SU-DHL-6 (cell line): Measurements from ENCODE around the gene CCDC27.

Source experiments
- H2AFZ ChIP-seq: fragments of 200-600 bp; sonication (generic); 2 replicates; pipeline ENCODE4 v1.6.1; 2014; ENCODE audit warnings: low read depth, mild to moderate bottlenecking, moderate library complexity, mixed read lengths, antibody characterized with exemption, low read length; ENCODE audit not compliant: severe bottlenecking
- H3F3A ChIP-seq: fragments of 200-600 bp; shearing (Covaris generic); 2 replicates; pipeline ENCODE4 v1.6.0; 2016; ENCODE audit warnings: antibody characterized with exemption, mild to moderate bottlenecking; ENCODE audit not compliant: insufficient read depth
- H3K27ac ChIP-seq: fragments of 200-600 bp; sonication (generic); 2 replicates; pipeline ENCODE4 v1.5.1; 2016; ENCODE audit warnings: low read depth, mild to moderate bottlenecking, low read length, moderate library complexity, mixed read lengths
- H3K27me3 ChIP-seq: fragments of 200-600 bp; sonication (generic), shearing (Covaris generic); 2 replicates; pipeline ENCODE4 v1.6.0; 2014; ENCODE audit warnings: mild to moderate bottlenecking, low read length
- H3K36me3 ChIP-seq: fragments of 200-600 bp; sonication (generic); 2 replicates; pipeline ENCODE4 v1.6.1; 2014; ENCODE audit warnings: mild to moderate bottlenecking, low read length, mixed read lengths
- H3K4me2 ChIP-seq: fragments of 300-600, 200-600 bp; shearing (Covaris generic), sonication (generic); 2 replicates; pipeline ENCODE4 v1.6.0; 2014; ENCODE audit warnings: low read length, low read depth, mild to moderate bottlenecking; ENCODE audit not compliant: poor library complexity, severe bottlenecking
- H3K4me3 ChIP-seq: fragments of 200-600 bp; sonication (generic); 2 replicates; pipeline ENCODE4 v1.5.1; 2014; ENCODE audit warnings: antibody characterized with exemption, low read length, mild to moderate bottlenecking, mixed read lengths; ENCODE audit not compliant: insufficient read depth, poor library complexity, severe bottlenecking
- H3K79me2 ChIP-seq: fragments of 200-600 bp; sonication (generic); 2 replicates; pipeline ENCODE4 v1.6.1; 2014; ENCODE audit warnings: mild to moderate bottlenecking, low read length, moderate library complexity; ENCODE audit not compliant: insufficient read depth
- H3K9ac ChIP-seq: fragments of 200-600 bp; sonication (generic); 2 replicates; pipeline ENCODE4 v1.7.0; 2014; ENCODE audit warnings: mild to moderate bottlenecking, low read length
- H3K9me2 ChIP-seq: fragments of 200-600 bp; sonication (generic); replicated peaks from 2 replicates; pipeline ENCODE4 v1.6.1; 2014; ENCODE audit warnings: low read length; ENCODE audit not compliant: insufficient read depth
- H3K9me3 ChIP-seq: fragments of 200-600 bp; sonication (generic); 2 replicates; pipeline ENCODE4 v1.6.1; 2014; ENCODE audit warnings: low read length, mixed read lengths; ENCODE audit not compliant: insufficient read depth
- H4K20me1 ChIP-seq: fragments of 200-600 bp; sonication (generic); 2 replicates; pipeline ENCODE4 v1.6.1; 2014; ENCODE audit warnings: low read depth, mild to moderate bottlenecking, antibody characterized with exemption, low read length, moderate library complexity, mixed read lengths
- CTCF ChIP-seq: fragments of 200-600 bp; sonication (generic); IDR thresholded peaks from one replicate; pipeline ENCODE4 v1.5.1; 2017; ENCODE audit warnings: antibody characterized with exemption, mild to moderate bottlenecking, low read length, moderate library complexity; ENCODE audit not compliant: insufficient read depth, poor library complexity, severe bottlenecking
- EZH2phosphoT487 ChIP-seq: fragments of 200-600 bp; sonication (generic), shearing (Covaris generic); conservative IDR thresholded peaks from 2 replicates; pipeline ENCODE4 v1.6.1; 2018; ENCODE audit warnings: mild to moderate bottlenecking, antibody characterized with exemption, low read length, moderate library complexity, mixed read lengths

Gene CCDC27

DNA sequence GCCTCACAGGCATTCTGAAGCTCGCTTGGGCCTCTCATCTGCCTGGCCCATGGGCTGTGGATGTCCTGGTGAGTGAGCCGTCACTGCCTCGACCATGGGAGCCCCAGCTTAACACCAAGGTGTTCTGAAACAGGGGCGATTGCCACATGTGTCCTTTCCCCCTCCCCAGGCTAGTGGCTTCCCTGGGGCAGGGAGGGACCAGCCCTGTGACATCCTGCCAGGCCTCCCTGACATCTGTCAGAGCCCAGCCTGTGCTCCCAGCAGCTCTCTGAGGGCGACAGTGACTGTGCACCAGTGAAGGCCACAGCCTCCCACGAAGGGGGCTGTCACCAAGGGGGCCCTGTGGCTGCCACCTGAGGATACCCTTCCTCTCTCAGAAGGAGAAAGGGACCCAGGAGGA lies 35.9 kb upstream of the CCDC27 start:
- TF ChIP-seq EZH2phosphoT487 (no peak), CTCF (no peak)
- Histone ChIP-seq H3K9ac (no peak overlapping the region), H4K20me1 (no peaks in the 10 kb centered on the region), H3F3A (no peaks in the 10 kb centered on the region), H3K9me3 (no peaks in the 10 kb centered on the region), H3K4me2 (no peak overlapping the region), H3K9me2 (no peaks in the 10 kb centered on the region), H3K4me3 (no peak overlapping the region), H3K27ac (no peak overlapping the region), H3K27me3 (no peaks in the 10 kb centered on the region), H3K79me2 (no peaks in the 10 kb centered on the region), H3K36me3 (no peaks in the 10 kb centered on the region), H2AFZ (no peak overlapping the region)

DNA sequence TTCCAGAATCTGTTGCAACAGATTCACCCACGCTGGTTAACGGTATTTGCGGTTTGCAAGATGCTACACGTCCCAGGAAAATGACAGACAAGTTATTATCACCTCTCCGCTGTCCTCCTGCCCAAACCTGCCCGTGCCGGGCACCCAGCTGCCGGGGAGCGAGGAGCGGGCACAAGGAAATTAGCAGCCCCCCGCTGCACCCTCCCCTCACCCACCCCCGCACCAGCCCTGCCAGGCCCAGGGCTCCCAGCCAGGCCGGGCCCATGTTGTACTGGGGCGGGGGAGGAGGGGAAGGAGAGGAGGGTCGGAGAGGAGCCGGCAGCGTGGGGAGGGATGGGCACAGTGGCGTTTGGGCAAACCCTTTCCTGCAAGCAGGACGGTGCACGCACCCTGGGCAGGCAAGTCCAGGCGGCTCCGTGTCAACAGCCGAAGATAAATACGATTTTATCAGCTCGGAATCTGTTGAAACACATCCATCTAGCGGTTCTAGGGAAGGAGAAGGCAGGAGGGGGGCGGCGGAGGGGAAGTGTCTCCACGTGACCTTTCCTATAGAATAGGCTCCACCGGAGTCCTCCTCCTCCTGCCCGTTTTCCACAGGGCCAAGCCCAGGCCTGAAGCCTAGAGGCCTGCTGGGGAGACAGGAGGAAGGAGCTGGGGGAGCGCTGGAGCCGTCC lies 35.1 kb upstream of the CCDC27 start:
- Histone ChIP-seq H3K27ac (no peak overlapping the region), H3K4me3 (no peak overlapping the region), H2AFZ (no peak overlapping the region), H4K20me1 (no peaks in the 10 kb centered on the region), H3K9me3 (no peaks in the 10 kb centered on the region), H3K9me2 (no peaks in the 10 kb centered on the region), H3F3A (no peaks in the 10 kb centered on the region), H3K4me2 (no peak overlapping the region), H3K36me3 (no peaks in the 10 kb centered on the region), H3K9ac (no peak overlapping the region), H3K79me2 (no peaks in the 10 kb centered on the region), H3K27me3 (no peaks in the 10 kb centered on the region)
- TF ChIP-seq CTCF (no peak), EZH2phosphoT487 (no peak)

- H3K9ac ChIP-seq, result no peak overlapping the region
Measured at GRCh38 chr1:3717715-3718601, 34.3 kb upstream of the CCDC27 start.

More at GRCh38 chr1:3717715-3718601, 34.3 kb upstream of the CCDC27 start:
- Histone ChIP-seq H3K9me2 (no peaks in the 10 kb centered on the region), H3K79me2 (no peaks in the 10 kb centered on the region), H3K4me2 (no peak overlapping the region), H3K27me3 (no peaks in the 10 kb centered on the region), H2AFZ (no peak overlapping the region), H3K4me3 (no peak overlapping the region), H4K20me1 (no peaks in the 10 kb centered on the region), H3K36me3 (no peaks in the 10 kb centered on the region), H3F3A (no peaks in the 10 kb centered on the region), H3K27ac (no peak overlapping the region), H3K9me3 (no peaks in the 10 kb centered on the region)
- TF ChIP-seq CTCF (no peak), EZH2phosphoT487 (no peak)
